HCEC 1CT (cell line): ENCODE results near the gene RERE.
"Not testable (repeated sequence)": the region's sequence is repeated elsewhere in the genome, so short reads cannot be mapped to it uniquely, and the experiment has no call there.

ENCODE experiments used
- DNase-seq: peaks from one replicate; pipeline ENCODE4 v3.0.0-alpha.2; 2017

Gene RERE

GRCh38 chr1:8598783-8599182, 218.7 kb downstream of the RERE start:
- no peak for DNase-seq

DNA sequence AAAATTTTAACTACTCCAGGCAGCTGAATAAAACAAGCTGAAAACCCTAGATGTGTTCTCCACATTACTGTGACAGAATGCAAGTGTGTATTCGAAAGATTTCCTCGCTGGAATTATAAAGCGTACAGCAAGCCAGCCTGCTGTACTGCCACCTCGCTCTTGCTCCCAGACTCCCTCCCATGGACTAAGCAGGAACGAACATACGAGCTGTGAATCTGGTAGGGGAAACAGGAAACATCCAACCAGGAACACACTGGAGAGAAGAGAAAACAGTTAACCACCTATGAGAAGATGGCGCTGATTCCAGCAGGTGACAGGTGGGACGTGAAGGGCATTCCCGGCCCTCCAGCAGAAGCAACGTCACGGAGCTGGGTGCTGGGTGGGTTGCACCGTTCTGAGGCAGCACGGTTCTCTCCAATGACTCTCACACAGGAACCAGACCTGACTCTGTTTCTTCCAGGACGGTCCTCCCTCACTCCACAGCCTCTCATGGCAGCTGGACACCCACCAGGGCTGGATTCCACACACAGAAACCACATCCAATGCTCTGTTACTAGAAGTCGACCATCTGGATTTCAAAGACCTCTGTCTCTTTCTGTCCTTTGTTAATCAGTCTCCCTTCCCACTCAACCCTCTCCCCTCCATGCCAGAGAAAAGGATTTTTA, 219.2 kb downstream of the RERE start:
- peak; percentile 56 for DNase-seq

GRCh38 chr1:8597455-8597854, 220.0 kb downstream of the RERE start:
- DNase-seq = peak; percentile 21

GRCh38 chr1:8595941-8596340, 221.5 kb downstream of the RERE start:
- peak; percentile 27 for DNase-seq

GRCh38 chr1:8595332-8595731, 222.1 kb downstream of the RERE start:
- DNase-seq = no peak

GRCh38 chr1:8593292-8593691, 224.1 kb downstream of the RERE start:
- not testable (repeated sequence) for DNase-seq

- no peak for DNase-seq
These were observed 225.9 kb downstream of the RERE start for GRCh38 chr1:8591569-8591968.

- no peak for DNase-seq
These were observed 226.6 kb downstream of the RERE start for GRCh38 chr1:8590721-8591351.

- no peak for DNase-seq
These were observed 227.9 kb downstream of the RERE start for GRCh38 chr1:8589571-8589970.

DNA sequence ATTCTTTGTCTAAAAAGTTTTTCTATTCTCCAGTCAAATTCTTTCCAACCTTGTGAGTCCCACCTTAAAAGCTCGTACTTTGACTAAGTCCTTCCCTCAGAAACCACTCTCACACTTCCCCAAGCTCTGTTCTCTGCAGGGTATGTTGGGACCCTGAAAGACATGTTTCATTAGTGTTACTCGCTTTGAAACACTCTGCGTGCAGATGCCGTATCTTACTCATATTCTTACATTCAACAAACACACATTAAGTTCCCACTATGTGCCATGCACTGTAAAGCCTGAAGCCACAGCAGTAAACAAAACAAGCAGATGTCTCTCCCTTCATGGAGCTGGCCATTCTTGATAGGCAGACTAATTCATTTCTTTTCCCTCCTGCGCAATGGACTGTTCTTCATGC, 229.7 kb downstream of the RERE start:
- no peak for DNase-seq

DNA sequence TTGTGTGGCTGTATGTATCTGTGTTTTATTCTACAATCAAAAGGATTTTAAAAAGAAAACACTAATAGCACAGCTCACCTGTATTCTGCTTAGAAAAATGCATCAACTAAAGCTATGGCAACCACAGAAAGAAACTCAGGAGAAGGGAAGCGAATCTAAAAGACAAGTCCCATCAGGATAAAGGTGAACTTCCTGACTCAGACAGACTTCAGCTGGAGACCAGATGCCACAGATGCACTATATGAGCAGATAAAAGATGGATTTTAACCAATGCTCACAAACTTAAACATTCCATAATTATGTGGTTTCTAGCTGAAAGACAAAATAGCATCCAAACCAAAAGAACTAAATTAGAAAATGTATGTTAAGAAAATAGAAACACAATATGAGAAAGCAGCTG, 231.0 kb downstream of the RERE start:
- DNase-seq = peak; percentile 6

DNA sequence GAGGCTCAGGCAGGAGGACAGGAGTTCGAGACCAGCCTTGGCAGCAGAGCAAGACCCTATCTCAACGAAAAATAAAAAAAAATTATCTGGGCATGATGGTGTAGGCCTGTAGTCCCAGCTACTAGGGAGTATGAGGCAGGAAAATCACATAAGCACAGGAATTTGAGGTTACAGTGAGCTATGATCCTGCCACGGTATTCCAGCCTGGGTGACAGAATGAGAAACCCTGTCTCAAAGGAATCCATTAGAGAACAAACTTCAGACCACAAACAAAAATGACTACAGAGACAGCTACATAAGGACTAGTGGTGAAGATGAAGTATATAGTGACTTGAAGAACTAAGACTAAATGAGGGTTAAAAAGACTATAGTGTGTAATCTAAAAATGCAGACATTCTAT, 233.1 kb downstream of the RERE start:
- DNase-seq = no peak

GRCh38 chr1:8583031-8583430, 234.4 kb downstream of the RERE start:
- DNase-seq = no peak

GRCh38 chr1:8580566-8580965, 236.9 kb downstream of the RERE start:
- no peak for DNase-seq

GRCh38 chr1:8578936-8579335, 238.5 kb downstream of the RERE start:
- DNase-seq = no peak

DNA sequence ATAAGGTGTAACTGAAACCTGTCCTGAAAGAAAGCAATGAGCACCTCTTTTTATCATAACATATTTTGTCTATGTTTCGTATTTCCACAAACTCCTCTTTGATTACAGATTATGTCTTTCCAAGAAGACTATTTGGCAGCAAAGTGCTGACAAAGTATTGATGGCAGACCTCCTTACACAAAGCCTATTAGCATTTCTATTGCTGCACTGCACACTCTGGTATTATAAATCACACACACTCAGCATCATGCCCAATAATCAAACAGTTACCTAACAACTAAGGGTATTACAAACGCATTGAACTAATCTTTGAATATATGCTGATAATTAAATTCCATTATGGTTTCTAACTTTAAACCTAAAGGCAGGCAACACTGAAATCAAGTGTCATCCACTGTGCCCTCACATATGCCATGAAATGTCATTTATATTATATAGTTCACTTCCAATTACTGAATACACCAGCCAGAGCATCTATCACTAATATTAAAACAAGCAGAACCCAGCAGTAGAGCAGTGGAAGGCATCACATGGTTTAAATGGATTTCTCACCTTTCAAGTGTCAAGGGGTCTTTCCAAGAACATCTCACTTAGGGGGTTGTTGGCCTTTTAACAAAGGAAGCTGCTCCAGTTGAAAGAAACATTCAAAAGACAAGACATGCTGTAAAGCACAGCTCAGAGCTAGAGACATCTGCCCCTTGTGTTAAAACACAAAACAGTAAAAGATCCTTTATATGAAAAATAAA, 239.1 kb downstream of the RERE start:
- DNase-seq = no peak

GRCh38 chr1:8574985-8575384, 242.5 kb downstream of the RERE start:
- DNase-seq = no peak

DNA sequence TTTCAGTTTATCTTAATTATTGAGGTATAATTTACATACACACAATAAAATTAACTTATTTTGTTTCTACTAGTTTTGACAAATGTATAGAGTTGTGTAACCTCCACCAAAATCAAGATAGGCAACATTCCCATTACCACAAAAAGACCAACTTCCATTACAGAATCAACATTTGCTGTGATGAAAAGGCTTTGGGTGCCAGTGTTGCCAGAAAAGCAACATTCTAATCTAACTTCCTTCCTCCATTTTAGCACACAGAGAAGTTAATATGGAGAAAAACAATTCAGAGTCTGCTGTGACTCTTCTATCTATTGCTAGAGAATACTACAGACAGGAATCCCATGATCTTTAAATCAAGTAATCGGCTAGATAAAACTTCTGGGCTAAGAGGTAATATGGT, 245.3 kb downstream of the RERE start:
- DNase-seq = no peak

GRCh38 chr1:8571200-8571984, 246.0 kb downstream of the RERE start:
- DNase-seq = peak; percentile 65

DNA sequence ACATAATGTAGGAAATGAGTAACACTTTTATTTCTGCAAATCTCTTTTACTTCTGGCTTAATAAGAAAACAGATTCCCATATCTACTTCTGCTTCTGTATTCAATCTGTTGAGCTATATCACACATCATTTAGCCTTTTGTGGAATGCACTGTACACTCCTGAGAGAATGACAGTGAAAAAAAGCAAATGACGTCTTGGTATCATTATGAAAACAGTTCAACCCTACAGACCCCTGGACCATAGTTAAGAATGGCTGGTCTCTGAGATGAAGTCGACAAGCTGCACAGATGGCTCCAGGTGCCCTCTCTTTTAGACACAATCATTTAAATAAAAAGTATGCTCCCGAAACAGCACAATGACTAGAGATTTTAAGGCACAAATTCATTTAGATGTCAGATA, 247.0 kb downstream of the RERE start:
- DNase-seq = no peak

DNA sequence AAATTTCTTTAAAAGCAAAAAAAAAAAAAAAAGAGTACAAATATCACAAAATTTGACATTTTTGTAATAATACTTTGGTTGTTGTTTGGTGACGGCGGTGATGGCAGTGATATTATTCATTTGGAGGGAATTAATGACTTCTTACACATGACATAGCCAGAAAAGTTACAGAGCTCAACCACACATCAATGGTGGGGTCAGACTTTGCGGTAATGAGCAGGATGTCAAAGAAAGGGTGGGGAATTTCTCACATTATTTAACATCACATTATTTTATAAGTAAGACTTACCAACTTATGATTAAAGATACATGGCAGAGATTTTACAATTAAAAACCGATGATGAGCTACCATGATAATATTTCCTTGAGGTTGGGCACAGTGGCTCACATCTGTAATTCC, 248.2 kb downstream of the RERE start:
- no peak for DNase-seq

DNA sequence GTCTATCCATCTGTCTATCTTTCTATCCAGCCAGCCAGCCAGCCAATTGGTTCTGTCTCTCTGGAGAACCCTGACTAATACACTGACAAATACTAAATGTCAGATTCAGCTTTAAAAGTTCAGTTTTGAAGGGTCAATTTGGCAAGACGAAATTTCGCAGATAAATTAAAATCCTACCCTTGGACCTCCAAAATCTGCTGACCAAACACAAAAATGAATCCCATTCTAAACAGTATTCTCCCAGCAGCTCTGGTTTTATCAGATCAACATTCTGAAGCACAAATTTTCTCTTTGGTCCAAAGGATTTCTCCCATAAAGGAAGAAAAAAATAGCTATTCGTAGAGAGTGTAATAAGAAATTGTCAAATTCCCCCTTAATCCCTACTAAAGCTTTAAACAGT, 248.6 kb downstream of the RERE start:
- DNase-seq = no peak

- peak; percentile 79 for DNase-seq
These were observed 250.3 kb downstream of the RERE start for GRCh38 chr1:8567146-8567545.
